Measurements from ENCODE around the gene ZNF746. TPM values are rescaled to one million over a fixed set of nuclear protein-coding genes. Genes with fewer than 3 reads are reported as not detected.

Gene ZNF746
- total and polyA plus RNA-seq, 9 of the 15 experiments (the other 6 are each of a cell fraction or from before 2014, with no cell fraction given) = 1.7 to 31.6 (median 13.3) TPM

- TF ChIP-seq, protein P1, sequence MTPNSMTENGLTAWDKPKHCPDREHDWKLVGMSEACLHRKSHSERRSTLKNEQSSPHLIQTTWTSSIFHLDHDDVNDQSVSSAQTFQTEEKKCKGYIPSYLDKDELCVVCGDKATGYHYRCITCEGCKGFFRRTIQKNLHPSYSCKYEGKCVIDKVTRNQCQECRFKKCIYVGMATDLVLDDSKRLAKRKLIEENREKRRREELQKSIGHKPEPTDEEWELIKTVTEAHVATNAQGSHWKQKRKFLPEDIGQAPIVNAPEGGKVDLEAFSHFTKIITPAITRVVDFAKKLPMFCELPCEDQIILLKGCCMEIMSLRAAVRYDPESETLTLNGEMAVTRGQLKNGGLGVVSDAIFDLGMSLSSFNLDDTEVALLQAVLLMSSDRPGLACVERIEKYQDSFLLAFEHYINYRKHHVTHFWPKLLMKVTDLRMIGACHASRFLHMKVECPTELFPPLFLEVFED (CRISPR knock-in tag; conservative IDR thresholded peaks at IDR 0.05) = no peak
- TF ChIP-seq KDM2B (CRISPR knock-in tag; IDR thresholded peaks at IDR 0.05) (0 out of 2 replicates have a peak, but pooled peaks have one; percentile 13), ID3 (CRISPR knock-in tag; IDR thresholded peaks at IDR 0.05) (no peak), ID3 (tag; IDR thresholded peaks at IDR 0.05) (0 out of 2 replicates have a peak, but pooled peaks have one; percentile 61), PRMT5 (CRISPR knock-in tag; IDR thresholded peaks at IDR 0.05) (no peak), ETS1 (conservative IDR thresholded peaks at IDR 0.05; ENCODE audit: control insufficient read depth, low read depth, low read length) (peak; percentile 60; the same call in 1 of the 2 replicates), DNMT1 (IDR thresholded peaks at IDR 0.05) (no peak), ERF (CRISPR knock-in tag; IDR thresholded peaks at IDR 0.05) (0 out of 2 replicates have a peak, but pooled peaks have one; percentile 12), ZBTB1 (CRISPR knock-in tag; IDR thresholded peaks at IDR 0.05; ENCODE audit: borderline replicate concordance, low read depth) (0 out of 2 replicates have a peak, but pooled peaks have one; percentile 68), ZNF280B (CRISPR knock-in tag; IDR thresholded peaks at IDR 0.05) (no peak), RCOR1 (IDR thresholded peaks at IDR 0.05; ENCODE audit: borderline replicate concordance in 1 of 2, low read depth in 2 of 2, low read length in 2 of 2) (0 out of 4 replicates have a peak, but pooled peaks of 1 of the 2 experiments have one; percentile 21)
- TF ChIP-seq, protein P2, sequence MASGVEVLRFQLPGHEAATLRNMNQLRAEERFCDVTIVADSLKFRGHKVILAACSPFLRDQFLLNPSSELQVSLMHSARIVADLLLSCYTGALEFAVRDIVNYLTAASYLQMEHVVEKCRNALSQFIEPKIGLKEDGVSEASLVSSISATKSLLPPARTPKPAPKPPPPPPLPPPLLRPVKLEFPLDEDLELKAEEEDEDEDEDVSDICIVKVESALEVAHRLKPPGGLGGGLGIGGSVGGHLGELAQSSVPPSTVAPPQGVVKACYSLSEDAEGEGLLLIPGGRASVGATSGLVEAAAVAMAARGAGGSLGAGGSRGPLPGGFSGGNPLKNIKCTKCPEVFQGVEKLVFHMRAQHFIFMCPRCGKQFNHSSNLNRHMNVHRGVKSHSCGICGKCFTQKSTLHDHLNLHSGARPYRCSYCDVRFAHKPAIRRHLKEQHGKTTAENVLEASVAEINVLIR (CRISPR knock-in tag; IDR thresholded peaks at IDR 0.05) = no peak
- TF ChIP-seq, protein P3, sequence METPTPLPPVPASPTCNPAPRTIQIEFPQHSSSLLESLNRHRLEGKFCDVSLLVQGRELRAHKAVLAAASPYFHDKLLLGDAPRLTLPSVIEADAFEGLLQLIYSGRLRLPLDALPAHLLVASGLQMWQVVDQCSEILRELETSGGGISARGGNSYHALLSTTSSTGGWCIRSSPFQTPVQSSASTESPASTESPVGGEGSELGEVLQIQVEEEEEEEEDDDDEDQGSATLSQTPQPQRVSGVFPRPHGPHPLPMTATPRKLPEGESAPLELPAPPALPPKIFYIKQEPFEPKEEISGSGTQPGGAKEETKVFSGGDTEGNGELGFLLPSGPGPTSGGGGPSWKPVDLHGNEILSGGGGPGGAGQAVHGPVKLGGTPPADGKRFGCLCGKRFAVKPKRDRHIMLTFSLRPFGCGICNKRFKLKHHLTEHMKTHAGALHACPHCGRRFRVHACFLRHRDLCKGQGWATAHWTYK (CRISPR knock-in tag; IDR thresholded peaks at IDR 0.05) = no peak
These were observed 37.8 kb downstream of the ZNF746 start (continued) for GRCh38 chr7:149459540-149460452.

Measured in K562 (cell line).